Choroid plexus epithelial cell (primary cell): ENCODE measurements around the gene STK25.
A peak's percentile ranks its signal among the peaks of the same experiment; 100 is the strongest.

Experiments used
- DNase-seq: peaks from one replicate; pipeline ENCODE4 v3.0.0-alpha.2; 2010; ENCODE audit warnings: low read depth
- H3K4me3 ChIP-seq: 2 replicates; pipeline ENCODE4 v1.5.1; 2011; ENCODE audit warnings: low read depth, mild to moderate bottlenecking, control low read depth, low read length, moderate library complexity
- TF ChIP-seq, protein P1 (sequence below): conservative IDR thresholded peaks from 2 replicates; pipeline ENCODE4 v1.5.1; 2011; ENCODE audit warnings: low read depth, mild to moderate bottlenecking, control low read depth, inconsistent platforms, low read length, moderate library complexity

STK25 gene

DNA sequence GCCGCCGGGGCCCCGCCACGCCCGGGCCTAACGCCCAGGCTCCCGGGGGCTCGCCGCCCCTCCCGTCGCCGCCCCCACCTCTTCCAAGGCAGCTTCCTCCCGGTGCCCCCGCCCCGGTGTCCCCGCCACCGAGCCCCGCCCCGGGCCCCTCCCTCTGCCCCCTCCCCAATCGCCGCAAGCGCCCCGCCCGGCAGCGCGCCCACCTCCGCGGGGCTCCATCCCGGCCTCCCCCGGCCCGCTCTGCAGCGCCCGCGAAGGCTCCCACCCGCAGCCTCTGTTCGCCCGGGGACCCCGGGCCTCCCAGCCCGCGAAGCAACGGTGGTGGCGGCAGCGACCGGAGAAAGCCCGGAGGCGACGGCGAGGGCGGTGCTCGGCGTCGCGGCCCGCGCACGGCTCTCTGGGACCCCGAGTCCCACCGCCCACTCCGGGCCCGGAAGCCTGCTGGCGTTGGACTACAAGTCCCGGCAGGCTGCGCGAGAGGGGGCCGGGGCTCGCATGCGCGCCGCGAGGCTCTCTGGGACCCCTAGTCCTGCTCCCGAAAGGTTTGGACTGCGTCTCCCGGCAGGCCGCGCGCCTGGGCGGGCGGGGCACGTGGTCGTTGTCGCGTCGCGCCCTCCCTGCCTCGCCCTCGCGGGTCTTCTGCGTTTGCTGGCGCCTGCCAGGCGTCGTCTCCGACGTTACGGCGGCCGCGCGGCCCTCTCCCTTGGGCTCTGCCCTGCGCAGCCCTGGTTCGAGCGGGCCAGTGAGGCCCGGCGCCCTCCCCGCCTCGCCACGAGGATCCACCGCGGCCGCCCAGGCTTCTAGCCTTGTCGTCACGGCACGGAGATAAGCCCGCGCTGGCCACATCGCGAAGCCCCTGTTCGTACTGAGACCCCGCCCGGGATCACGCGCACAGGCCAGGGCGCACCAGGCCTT is at the start of gene STK25:
TSS of gene STK25 (minus strand) at position 345 of the 915 bp plus-strand sequence. CDS start 549 bp downstream, outside the sequence.
- TF ChIP-seq, protein P1, sequence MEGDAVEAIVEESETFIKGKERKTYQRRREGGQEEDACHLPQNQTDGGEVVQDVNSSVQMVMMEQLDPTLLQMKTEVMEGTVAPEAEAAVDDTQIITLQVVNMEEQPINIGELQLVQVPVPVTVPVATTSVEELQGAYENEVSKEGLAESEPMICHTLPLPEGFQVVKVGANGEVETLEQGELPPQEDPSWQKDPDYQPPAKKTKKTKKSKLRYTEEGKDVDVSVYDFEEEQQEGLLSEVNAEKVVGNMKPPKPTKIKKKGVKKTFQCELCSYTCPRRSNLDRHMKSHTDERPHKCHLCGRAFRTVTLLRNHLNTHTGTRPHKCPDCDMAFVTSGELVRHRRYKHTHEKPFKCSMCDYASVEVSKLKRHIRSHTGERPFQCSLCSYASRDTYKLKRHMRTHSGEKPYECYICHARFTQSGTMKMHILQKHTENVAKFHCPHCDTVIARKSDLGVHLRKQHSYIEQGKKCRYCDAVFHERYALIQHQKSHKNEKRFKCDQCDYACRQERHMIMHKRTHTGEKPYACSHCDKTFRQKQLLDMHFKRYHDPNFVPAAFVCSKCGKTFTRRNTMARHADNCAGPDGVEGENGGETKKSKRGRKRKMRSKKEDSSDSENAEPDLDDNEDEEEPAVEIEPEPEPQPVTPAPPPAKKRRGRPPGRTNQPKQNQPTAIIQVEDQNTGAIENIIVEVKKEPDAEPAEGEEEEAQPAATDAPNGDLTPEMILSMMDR, result no peak
- peak; percentile 99 for DNase-seq
- H3K4me3 ChIP-seq, result peak within 1 kb of the TSS; percentile 78

- no peak for DNase-seq
- TF ChIP-seq, protein P1, result no peak
- no peak overlapping the region for H3K4me3 ChIP-seq
Observed at GRCh38 chr2:241556746-241557145, 48.4 kb upstream of the STK25 start.

GRCh38 chr2:241555711-241556110 is 47.3 kb upstream of the STK25 start:
- H3K4me3 ChIP-seq, result no peak overlapping the region
- TF ChIP-seq, protein P1, result no peak
- no peak for DNase-seq

- DNase-seq, result no peak
- TF ChIP-seq, protein P1, result no peak
- no peak overlapping the region for H3K4me3 ChIP-seq
Observed at GRCh38 chr2:241554610-241555322, 46.4 kb upstream of the STK25 start.

DNA sequence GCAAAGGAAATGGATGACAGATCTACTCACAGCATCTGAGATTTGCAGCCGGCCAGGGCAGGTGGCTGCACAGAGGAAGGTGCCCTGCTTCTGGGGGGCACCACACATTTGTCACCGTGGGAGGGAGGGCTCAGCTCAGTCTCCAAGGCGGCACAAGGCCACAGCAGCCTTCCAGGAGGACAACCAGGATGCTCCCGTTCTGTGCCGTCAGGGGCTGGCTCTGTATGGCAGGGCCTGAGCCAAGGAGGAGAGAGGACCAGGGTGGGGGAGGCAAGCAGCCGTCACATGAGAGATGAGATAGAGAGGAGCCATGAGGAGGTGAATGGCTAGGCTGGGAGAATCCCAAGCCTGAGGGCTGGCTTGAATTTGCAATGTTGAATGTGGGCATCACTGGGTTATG is 45.6 kb upstream of the STK25 start:
- no peak for DNase-seq
- no peak overlapping the region for H3K4me3 ChIP-seq
- TF ChIP-seq, protein P1, result no peak

DNA sequence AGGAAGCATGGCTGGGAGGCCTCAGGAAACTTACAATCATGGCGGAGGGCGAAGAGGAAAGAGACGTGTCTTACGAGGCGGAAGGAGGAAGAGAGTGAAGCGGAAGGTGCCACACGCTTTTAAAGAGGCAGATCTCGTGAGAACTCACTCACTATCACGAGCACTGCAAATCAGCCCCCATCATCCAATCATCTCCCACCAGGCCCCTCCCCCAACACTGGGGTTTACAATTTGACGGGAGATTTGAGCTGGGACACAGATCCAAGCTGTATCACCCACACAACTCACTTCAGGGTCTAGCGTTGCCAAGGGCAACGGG is 45.1 kb upstream of the STK25 start:
- DNase-seq, result no peak
- TF ChIP-seq, protein P1, result no peak
- no peak overlapping the region for H3K4me3 ChIP-seq
